Measurements from ENCODE around the gene SLC38A4.
"Not testable (repeated sequence)": the region's sequence is repeated elsewhere in the genome, so short reads cannot be mapped to it uniquely, and the experiment has no call there.

Gene SLC38A4

GRCh38 chr12:46775796-46776195 is 50.0 kb downstream of the SLC38A4 start:
- DNase-seq (ENCODE audit: low read depth): no peak

GRCh38 chr12:46774322-46774633 is 51.5 kb downstream of the SLC38A4 start:
- DNase-seq (ENCODE audit: low read depth): no peak

GRCh38 chr12:46773586-46774321 is 52.0 kb downstream of the SLC38A4 start:
- DNase-seq (ENCODE audit: low read depth): no peak

- DNase-seq (ENCODE audit: low read depth): no peak
Observed at GRCh38 chr12:46771268-46771827, 54.4 kb downstream of the SLC38A4 start.

GRCh38 chr12:46770501-46771183 is 55.2 kb downstream of the SLC38A4 start:
- DNase-seq (ENCODE audit: low read depth): no peak

GRCh38 chr12:46764005-46764404 is 61.8 kb downstream of the SLC38A4 start:
- no peak for DNase-seq (ENCODE audit: low read depth)

GRCh38 chr12:46763230-46763629 is 62.6 kb downstream of the SLC38A4 start:
- no peak for DNase-seq (ENCODE audit: low read depth)

GRCh38 chr12:46754550-46754949 is 71.2 kb downstream of the SLC38A4 start:
- DNase-seq (ENCODE audit: low read depth): no peak

GRCh38 chr12:46752396-46752795 is 73.4 kb downstream of the SLC38A4 start:
- DNase-seq (ENCODE audit: low read depth): no peak

GRCh38 chr12:46751173-46751572 is 74.6 kb downstream of the SLC38A4 start:
- no peak for DNase-seq (ENCODE audit: low read depth)

GRCh38 chr12:46749322-46749721 is 76.5 kb downstream of the SLC38A4 start:
- no peak for DNase-seq (ENCODE audit: low read depth)

GRCh38 chr12:46744283-46744682 is 81.5 kb downstream of the SLC38A4 start:
- no peak for DNase-seq (ENCODE audit: low read depth)

GRCh38 chr12:46743456-46743855 is 82.3 kb downstream of the SLC38A4 start:
- no peak for DNase-seq (ENCODE audit: low read depth)

- DNase-seq (ENCODE audit: low read depth): not testable (repeated sequence)
Observed at GRCh38 chr12:46742271-46742670, 83.5 kb downstream of the SLC38A4 start.

- DNase-seq (ENCODE audit: low read depth): no peak
Observed at GRCh38 chr12:46725332-46725731, 100.5 kb downstream of the SLC38A4 start.

- DNase-seq (ENCODE audit: low read depth): no peak
Observed at GRCh38 chr12:46723629-46724419, 102.0 kb downstream of the SLC38A4 start.

- DNase-seq (ENCODE audit: low read depth): no peak
Observed at GRCh38 chr12:46722394-46723185, 103.2 kb downstream of the SLC38A4 start.

GRCh38 chr12:46718495-46718894 is 107.3 kb downstream of the SLC38A4 start:
- no peak for DNase-seq (ENCODE audit: low read depth)

- no peak for DNase-seq (ENCODE audit: low read depth)
Observed at GRCh38 chr12:46717868-46718267, 107.9 kb downstream of the SLC38A4 start.

- no peak for DNase-seq (ENCODE audit: low read depth)
Observed at GRCh38 chr12:46717159-46717558, 108.6 kb downstream of the SLC38A4 start.
